ENCODE data around the gene ARL13A.

ARL13A gene

DNA sequence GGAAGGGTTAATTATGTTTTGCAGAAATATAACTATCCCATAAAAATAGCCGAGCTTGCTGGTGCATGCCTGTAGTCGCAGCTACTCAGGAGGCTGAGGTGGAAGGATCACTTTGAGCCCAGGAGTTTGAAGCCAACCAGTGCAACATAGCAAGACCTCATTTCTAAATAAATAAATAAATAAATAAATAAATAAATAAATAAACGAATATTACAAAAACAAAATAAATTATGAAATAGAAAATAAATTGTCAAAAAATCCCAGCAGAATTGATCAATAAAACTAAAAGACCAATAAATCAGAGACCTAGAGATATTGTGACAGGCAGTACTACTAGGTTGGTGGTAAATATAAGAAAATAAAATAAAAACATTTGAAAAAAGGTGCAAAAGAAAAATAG is 6.7 kb upstream of the ARL13A start:
- no peak for TF ChIP-seq ZNF8 (CRISPR knock-in tag; IDR thresholded peaks at IDR 0.05)
- no peak for TF ChIP-seq ZNF565 (CRISPR knock-in tag; conservative IDR thresholded peaks at IDR 0.05; ENCODE audit: low read depth)
- TF ChIP-seq RARB (CRISPR knock-in tag; IDR thresholded peaks at IDR 0.05): no peak
- TF ChIP-seq, protein P1, sequence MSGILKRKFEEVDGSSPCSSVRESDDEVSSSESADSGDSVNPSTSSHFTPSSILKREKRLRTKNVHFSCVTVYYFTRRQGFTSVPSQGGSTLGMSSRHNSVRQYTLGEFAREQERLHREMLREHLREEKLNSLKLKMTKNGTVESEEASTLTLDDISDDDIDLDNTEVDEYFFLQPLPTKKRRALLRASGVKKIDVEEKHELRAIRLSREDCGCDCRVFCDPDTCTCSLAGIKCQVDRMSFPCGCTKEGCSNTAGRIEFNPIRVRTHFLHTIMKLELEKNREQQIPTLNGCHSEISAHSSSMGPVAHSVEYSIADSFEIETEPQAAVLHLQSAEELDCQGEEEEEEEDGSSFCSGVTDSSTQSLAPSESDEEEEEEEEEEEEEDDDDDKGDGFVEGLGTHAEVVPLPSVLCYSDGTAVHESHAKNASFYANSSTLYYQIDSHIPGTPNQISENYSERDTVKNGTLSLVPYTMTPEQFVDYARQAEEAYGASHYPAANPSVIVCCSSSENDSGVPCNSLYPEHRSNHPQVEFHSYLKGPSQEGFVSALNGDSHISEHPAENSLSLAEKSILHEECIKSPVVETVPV (CRISPR knock-in tag; IDR thresholded peaks at IDR 0.05): no peak
- TF ChIP-seq, protein P2, sequence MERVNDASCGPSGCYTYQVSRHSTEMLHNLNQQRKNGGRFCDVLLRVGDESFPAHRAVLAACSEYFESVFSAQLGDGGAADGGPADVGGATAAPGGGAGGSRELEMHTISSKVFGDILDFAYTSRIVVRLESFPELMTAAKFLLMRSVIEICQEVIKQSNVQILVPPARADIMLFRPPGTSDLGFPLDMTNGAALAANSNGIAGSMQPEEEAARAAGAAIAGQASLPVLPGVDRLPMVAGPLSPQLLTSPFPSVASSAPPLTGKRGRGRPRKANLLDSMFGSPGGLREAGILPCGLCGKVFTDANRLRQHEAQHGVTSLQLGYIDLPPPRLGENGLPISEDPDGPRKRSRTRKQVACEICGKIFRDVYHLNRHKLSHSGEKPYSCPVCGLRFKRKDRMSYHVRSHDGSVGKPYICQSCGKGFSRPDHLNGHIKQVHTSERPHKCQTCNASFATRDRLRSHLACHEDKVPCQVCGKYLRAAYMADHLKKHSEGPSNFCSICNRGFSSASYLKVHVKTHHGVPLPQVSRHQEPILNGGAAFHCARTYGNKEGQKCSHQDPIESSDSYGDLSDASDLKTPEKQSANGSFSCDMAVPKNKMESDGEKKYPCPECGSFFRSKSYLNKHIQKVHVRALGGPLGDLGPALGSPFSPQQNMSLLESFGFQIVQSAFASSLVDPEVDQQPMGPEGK (CRISPR knock-in tag; IDR thresholded peaks at IDR 0.05; ENCODE audit: borderline replicate concordance): no peak
- TF ChIP-seq OSR1 (CRISPR knock-in tag; IDR thresholded peaks at IDR 0.05): no peak
- TF ChIP-seq ZC3H10 (CRISPR knock-in tag; IDR thresholded peaks at IDR 0.05): no peak
- TF ChIP-seq ZNF70 (CRISPR knock-in tag; IDR thresholded peaks at IDR 0.05): no peak
- TF ChIP-seq ESRRG (CRISPR knock-in tag; IDR thresholded peaks at IDR 0.05): no peak
- TF ChIP-seq ARNTL (CRISPR knock-in tag; IDR thresholded peaks at IDR 0.05; ENCODE audit: borderline replicate concordance, low read depth): no peak
- no peak for TF ChIP-seq GLIS3 (CRISPR knock-in tag; IDR thresholded peaks at IDR 0.05)
- no peak for TF ChIP-seq PPARA (CRISPR knock-in tag; IDR thresholded peaks at IDR 0.05; ENCODE audit: borderline replicate concordance)
- TF ChIP-seq, protein P3, sequence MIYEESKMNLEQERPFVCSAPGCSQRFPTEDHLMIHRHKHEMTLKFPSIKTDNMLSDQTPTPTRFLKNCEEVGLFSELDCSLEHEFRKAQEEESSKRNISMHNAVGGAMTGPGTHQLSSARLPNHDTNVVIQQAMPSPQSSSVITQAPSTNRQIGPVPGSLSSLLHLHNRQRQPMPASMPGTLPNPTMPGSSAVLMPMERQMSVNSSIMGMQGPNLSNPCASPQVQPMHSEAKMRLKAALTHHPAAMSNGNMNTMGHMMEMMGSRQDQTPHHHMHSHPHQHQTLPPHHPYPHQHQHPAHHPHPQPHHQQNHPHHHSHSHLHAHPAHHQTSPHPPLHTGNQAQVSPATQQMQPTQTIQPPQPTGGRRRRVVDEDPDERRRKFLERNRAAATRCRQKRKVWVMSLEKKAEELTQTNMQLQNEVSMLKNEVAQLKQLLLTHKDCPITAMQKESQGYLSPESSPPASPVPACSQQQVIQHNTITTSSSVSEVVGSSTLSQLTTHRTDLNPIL (CRISPR knock-in tag; IDR thresholded peaks at IDR 0.05; ENCODE audit: low read depth): no peak
- TF ChIP-seq ISL1 (CRISPR knock-in tag; IDR thresholded peaks at IDR 0.05): no peak
- TF ChIP-seq TCF4 (CRISPR knock-in tag; IDR thresholded peaks at IDR 0.05; ENCODE audit: borderline replicate concordance): no peak
- TF ChIP-seq ZFP3 (CRISPR knock-in tag; IDR thresholded peaks at IDR 0.05): no peak
- no peak for TF ChIP-seq ZFP30 (CRISPR knock-in tag; IDR thresholded peaks at IDR 0.05)
- TF ChIP-seq SNAI2 (CRISPR knock-in tag; IDR thresholded peaks at IDR 0.05): no peak
- no peak for TF ChIP-seq BACH2 (CRISPR knock-in tag; IDR thresholded peaks at IDR 0.05; ENCODE audit: borderline replicate concordance)
- ATAC-seq: no peak

DNA sequence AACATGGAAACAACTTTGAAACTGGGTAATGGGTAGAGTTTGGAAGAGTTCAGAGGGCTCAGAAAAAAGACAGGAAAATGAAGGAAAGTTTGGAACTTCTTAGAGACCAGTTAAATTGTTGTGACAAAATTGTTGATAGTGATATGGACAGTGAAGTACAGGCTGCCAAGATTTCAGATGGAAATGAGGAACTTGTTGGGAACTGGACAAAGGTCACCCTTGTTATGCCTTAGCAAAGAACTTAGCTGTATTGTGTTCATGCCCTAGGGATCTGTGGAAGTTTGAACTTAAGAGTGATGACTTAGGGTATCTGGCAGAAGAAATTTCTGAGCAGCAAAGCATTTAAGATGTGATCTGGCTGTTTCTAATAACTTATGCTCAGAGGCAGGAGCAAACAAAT is 5.1 kb upstream of the ARL13A start:
- ATAC-seq: no peak
- no peak for TF ChIP-seq ZC3H10 (CRISPR knock-in tag; IDR thresholded peaks at IDR 0.05)
- TF ChIP-seq ESRRG (CRISPR knock-in tag; IDR thresholded peaks at IDR 0.05): no peak
- no peak for TF ChIP-seq CSDC2 (CRISPR knock-in tag; IDR thresholded peaks at IDR 0.05)
- no peak for TF ChIP-seq ZNF565 (CRISPR knock-in tag; conservative IDR thresholded peaks at IDR 0.05; ENCODE audit: low read depth)
- TF ChIP-seq BACH2 (CRISPR knock-in tag; IDR thresholded peaks at IDR 0.05; ENCODE audit: borderline replicate concordance): no peak
- TF ChIP-seq, protein P1 (CRISPR knock-in tag; IDR thresholded peaks at IDR 0.05): no peak
- no peak for TF ChIP-seq ZFP30 (CRISPR knock-in tag; IDR thresholded peaks at IDR 0.05)
- no peak for TF ChIP-seq ISL1 (CRISPR knock-in tag; IDR thresholded peaks at IDR 0.05)

DNA sequence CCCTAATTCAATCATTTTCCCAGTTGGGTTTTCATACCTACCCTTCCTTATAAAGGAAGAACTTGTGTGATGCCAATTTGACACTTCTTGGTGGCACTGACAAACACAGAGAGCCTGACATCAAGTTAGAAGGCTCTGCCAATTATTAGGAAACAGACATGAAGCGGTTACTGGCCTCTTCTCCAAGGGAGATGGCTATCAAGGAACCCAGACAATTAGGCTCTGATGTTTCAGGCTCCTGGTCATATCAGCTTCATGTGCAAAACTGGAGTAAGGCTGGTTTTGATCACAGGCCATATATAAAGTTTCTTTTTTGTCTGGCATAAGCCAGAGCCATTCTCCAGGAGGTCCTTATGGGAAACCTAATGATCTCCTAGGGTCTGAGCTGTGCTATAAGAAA is 428 bp downstream of the ARL13A start:
- ATAC-seq: no peak
- TF ChIP-seq RARB (CRISPR knock-in tag; IDR thresholded peaks at IDR 0.05) (no peak), SNAI2 (CRISPR knock-in tag; IDR thresholded peaks at IDR 0.05) (no peak), CSDC2 (CRISPR knock-in tag; IDR thresholded peaks at IDR 0.05) (no peak), OSR1 (CRISPR knock-in tag; IDR thresholded peaks at IDR 0.05) (no peak), PPARA (CRISPR knock-in tag; IDR thresholded peaks at IDR 0.05; ENCODE audit: borderline replicate concordance) (no peak), ISL1 (CRISPR knock-in tag; IDR thresholded peaks at IDR 0.05) (no peak), GLIS3 (CRISPR knock-in tag; IDR thresholded peaks at IDR 0.05) (no peak), ZC3H10 (CRISPR knock-in tag; IDR thresholded peaks at IDR 0.05) (no peak), ZNF8 (CRISPR knock-in tag; IDR thresholded peaks at IDR 0.05) (no peak), BACH2 (CRISPR knock-in tag; IDR thresholded peaks at IDR 0.05; ENCODE audit: borderline replicate concordance) (no peak), TOX (CRISPR knock-in tag; IDR thresholded peaks at IDR 0.05; ENCODE audit: borderline replicate concordance) (no peak), TCF4 (CRISPR knock-in tag; IDR thresholded peaks at IDR 0.05; ENCODE audit: borderline replicate concordance) (no peak), ZFP30 (CRISPR knock-in tag; IDR thresholded peaks at IDR 0.05) (no peak), ZFP3 (CRISPR knock-in tag; IDR thresholded peaks at IDR 0.05) (no peak)
- TF ChIP-seq, protein P2 (CRISPR knock-in tag; IDR thresholded peaks at IDR 0.05; ENCODE audit: borderline replicate concordance): no peak
- TF ChIP-seq, protein P3 (CRISPR knock-in tag; IDR thresholded peaks at IDR 0.05; ENCODE audit: low read depth): no peak
- TF ChIP-seq, protein P1 (CRISPR knock-in tag; IDR thresholded peaks at IDR 0.05): no peak
- TF ChIP-seq, protein P4, sequence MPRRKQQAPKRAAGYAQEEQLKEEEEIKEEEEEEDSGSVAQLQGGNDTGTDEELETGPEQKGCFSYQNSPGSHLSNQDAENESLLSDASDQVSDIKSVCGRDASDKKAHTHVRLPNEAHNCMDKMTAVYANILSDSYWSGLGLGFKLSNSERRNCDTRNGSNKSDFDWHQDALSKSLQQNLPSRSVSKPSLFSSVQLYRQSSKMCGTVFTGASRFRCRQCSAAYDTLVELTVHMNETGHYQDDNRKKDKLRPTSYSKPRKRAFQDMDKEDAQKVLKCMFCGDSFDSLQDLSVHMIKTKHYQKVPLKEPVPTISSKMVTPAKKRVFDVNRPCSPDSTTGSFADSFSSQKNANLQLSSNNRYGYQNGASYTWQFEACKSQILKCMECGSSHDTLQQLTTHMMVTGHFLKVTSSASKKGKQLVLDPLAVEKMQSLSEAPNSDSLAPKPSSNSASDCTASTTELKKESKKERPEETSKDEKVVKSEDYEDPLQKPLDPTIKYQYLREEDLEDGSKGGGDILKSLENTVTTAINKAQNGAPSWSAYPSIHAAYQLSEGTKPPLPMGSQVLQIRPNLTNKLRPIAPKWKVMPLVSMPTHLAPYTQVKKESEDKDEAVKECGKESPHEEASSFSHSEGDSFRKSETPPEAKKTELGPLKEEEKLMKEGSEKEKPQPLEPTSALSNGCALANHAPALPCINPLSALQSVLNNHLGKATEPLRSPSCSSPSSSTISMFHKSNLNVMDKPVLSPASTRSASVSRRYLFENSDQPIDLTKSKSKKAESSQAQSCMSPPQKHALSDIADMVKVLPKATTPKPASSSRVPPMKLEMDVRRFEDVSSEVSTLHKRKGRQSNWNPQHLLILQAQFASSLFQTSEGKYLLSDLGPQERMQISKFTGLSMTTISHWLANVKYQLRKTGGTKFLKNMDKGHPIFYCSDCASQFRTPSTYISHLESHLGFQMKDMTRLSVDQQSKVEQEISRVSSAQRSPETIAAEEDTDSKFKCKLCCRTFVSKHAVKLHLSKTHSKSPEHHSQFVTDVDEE (CRISPR knock-in tag; IDR thresholded peaks at IDR 0.05): no peak
